ENCODE data around the gene NUP155.
A peak's percentile ranks its signal among the peaks of the same experiment; 100 is the strongest.

Gene NUP155

DNA sequence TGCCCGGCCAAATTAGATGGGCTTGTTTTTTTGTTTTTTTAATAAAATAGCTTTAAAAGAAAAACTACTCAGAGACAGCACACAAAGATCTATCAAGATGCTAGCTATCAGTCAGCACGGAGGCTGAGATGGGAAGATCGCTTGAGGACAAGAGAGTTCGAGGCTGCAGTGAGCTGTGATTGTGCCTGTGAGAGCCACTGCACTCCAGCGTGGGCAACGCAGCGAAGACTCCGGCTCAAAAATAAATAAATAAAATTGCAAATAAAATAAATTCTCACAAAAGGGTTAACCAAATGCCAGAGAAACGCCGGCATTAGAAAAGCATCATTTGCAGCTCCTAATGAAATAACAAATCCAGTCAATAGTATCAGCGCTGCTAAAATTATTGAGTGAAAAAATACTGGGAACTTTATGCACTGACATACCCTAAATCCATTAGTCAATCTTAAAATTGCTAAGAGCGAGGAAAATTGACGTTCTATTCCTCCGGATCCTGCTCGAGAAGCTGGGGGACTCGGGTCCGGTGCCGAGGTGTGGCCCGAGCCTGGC, 122.4 kb downstream of the NUP155 start:
- H3K9me3 Mint-ChIP-seq = no peaks in the 10 kb centered on the region
- H3K27me3 Mint-ChIP-seq = no peaks in the 10 kb centered on the region
- H3K4me3 Mint-ChIP-seq = peak overlapping the region; percentile 94
- H3K27ac Mint-ChIP-seq = peak overlapping the region; percentile 83
- peaks cover 6% of the 10 kb centered on the region for H3K4me1 Mint-ChIP-seq
- H3K36me3 Mint-ChIP-seq = no peaks in the 10 kb centered on the region
- ATAC-seq = no peak

DNA sequence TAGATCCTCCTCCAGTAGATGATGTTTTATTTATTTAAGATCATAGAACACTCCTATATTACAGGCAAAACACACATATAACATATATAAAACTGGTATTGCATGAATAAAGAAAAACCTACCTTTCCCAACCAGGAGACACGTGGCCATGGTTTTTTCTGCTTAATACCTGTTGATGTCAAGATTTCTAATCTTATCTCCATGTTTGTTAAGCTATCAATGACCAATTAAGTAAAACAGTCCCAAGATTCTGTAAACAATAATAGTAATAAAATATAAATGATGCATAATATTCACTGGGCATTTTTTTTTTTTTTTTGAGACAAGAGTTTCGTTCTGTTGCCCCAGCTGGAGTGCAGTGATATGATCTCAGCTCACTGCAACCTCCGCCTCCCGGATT, 123.4 kb downstream of the NUP155 start:
- no peak for ATAC-seq
- Mint-ChIP-seq H3K36me3 (no peaks in the 10 kb centered on the region), H3K9me3 (no peaks in the 10 kb centered on the region), H3K27ac (no peak overlapping the region), H3K4me1 (peaks cover 6% of the 10 kb centered on the region), H3K4me3 (peak overlapping the region; percentile 48), H3K27me3 (no peaks in the 10 kb centered on the region)

DNA sequence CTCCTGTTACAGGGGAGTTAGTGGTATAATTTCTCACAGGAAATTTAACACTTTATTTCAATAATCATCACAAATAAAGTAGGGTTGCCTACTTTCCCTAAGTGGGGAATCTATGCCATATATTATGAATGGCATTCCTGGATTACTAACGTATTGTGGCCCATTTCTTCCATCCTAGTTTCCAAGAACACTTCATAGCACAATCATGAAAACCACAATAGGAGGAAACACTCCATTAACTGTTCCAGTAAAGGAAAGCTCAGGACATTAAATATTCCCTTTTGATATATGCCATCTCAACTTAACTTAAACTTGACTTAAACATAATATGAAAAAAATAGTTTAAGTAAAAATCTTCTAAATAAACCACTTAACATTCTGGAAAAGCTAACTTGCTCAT, 123.9 kb downstream of the NUP155 start:
- no peak for ATAC-seq
- H3K27me3 Mint-ChIP-seq = no peaks in the 10 kb centered on the region
- no peak overlapping the region for H3K4me3 Mint-ChIP-seq
- H3K4me1 Mint-ChIP-seq = peaks cover 6% of the 10 kb centered on the region
- no peak overlapping the region for H3K27ac Mint-ChIP-seq
- no peaks in the 10 kb centered on the region for H3K36me3 Mint-ChIP-seq
- no peaks in the 10 kb centered on the region for H3K9me3 Mint-ChIP-seq

Measured in stimulated activated memory B cell treated with anti-CD40 and anti-IgM and Interleukin-4, amounts not matched to agents 10 μg/mL and 1 μg/mL and 100 μg/mL, for 72 hours (primary cell).